Activated CD4-positive, alpha-beta T cell treated with anti-CD3 and anti-CD28 coated beads, Interleukin-2, Interleukin-4, amounts not matched to agents 100 ng/mL and 50 ng/mL, durations not matched to agents 16 hours and 8 hours (primary cell): ENCODE results near the gene WDR5B.
"Not testable (repeated sequence)": the region's sequence is repeated elsewhere in the genome, so short reads cannot be mapped to it uniquely, and the experiment has no call there.

Experiments used
- DNase-seq: peaks from one replicate; pipeline ENCODE4 v3.0.0-alpha.2; 2020; ENCODE audit warnings: low spot score

The WDR5B gene

GRCh38 chr3:122415762-122416654, at the start of gene WDR5B:
Gene WDR5B, minus strand, starts transcription at chr3:122416062. Its CDS starts 534 bp downstream, at chr3:122415528.
- peak; percentile 98 for DNase-seq

GRCh38 chr3:122464659-122465058, 48.8 kb upstream of the WDR5B start:
- DNase-seq, result peak; percentile 9

DNA sequence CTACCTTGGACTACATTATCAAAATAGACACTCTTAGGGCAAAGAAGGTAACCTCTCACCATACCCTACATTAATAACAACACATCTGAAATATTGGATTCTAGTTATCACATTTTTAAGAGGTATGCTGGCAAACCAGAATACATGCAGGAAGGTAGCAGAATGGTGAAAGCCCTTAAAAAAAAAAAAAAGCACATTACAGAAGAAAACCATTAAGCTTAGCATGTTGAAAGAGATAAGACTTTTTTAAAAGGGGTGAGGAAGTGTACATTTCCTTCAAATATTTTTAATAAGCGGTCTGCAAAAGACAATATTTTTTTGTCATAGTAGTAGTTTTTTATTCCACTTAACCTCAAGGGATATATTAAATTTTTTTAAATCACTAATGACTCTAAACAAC, 46.5 kb upstream of the WDR5B start:
- no peak for DNase-seq

DNA sequence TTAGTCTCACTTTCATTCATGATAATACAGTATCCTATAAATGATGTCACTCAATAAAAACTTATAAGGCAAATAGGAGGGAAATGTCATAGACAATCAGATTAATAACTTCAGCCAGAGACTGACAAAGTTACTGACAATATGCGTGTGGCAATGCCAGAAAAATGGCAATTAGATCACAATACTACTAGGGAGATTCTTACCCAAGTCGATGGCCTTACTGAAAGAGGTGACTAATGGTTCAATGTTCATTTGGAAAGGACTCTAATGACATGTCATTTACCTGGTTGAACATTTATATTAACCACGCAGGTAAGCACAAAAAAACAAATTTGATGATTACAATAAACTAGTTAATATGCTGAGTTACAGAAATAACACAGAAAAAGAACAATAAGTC, 45.9 kb upstream of the WDR5B start:
- no peak for DNase-seq

GRCh38 chr3:122458992-122459391, 43.1 kb upstream of the WDR5B start:
- DNase-seq, result peak; percentile 8

GRCh38 chr3:122457706-122458105, 41.8 kb upstream of the WDR5B start:
- no peak for DNase-seq

DNA sequence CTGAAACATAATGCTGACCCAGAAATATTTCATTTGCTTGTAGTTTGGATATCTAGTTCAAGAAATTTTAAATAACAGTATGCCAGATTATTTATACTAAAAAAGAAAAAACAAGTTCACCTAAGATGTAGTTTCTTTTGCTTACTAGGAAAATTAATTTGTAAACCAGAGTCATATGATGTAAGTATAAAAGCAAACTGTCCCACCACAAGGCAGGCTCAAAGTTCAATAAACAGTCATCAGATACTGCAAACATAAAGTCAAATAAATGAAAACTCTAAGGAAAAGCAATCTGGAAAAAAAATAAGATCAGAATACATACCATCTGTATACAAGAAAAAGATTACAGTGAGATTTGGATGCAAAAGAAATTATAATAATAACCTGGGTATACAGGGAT, 40.2 kb upstream of the WDR5B start:
- no peak for DNase-seq

- DNase-seq, result no peak
Measured at GRCh38 chr3:122451371-122451770, 35.5 kb upstream of the WDR5B start.

DNA sequence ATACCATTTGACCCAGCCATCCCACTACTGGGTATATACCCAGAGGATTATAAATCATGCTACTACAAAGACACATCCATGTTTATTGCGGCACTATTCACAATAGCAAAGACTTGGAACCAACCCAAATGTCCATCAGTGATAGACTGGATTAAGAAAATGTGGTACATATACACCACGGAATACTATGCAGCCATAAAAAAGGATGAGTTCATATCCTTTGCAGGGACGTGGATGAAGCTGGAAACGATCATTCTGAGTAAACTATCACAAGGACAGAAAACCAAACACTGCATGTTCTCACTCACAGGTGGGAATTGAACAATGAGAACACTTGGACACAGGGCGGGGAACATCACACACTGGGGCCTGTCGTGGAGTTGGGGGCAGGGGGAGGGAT, 32.4 kb upstream of the WDR5B start:
- not testable (repeated sequence) for DNase-seq

- DNase-seq, result not testable (repeated sequence)
Measured at GRCh38 chr3:122444491-122444887, 28.6 kb upstream of the WDR5B start.

DNA sequence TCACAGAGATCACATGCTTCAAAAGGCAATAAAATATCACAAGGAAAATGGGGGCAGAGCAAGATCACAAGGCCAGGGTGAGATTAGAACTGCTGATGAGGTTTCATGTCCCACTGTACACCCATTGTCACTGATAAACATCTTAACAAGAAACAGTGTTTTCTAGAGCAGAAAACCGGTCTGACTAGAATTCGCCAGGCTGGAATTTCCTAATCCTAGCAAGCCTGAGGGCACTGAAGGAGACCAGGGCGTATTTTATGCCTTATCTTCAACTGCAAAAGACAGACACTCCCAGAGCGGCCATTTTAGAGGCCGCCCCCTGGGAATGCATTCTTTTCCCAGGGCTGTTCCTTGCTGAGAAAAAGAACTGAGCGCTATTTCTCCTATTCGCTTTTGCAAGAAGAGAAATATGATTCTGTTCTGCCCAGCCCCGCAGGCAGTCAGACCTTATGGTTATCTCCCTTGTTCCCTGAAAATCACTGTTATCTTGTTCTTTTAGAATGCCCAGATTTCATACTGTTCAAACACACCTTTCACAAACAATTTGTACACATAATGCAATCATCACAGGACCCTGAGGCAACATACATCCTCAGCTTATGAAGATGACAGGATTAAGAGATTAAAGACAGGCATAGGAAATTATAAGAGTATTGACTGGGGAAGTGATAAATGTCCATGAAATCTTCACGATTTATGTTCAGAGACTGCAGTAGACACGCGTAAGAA, 28.1 kb upstream of the WDR5B start:
- not testable (repeated sequence) for DNase-seq

- no peak for DNase-seq
Measured at GRCh38 chr3:122443090-122443489, 27.2 kb upstream of the WDR5B start.

DNA sequence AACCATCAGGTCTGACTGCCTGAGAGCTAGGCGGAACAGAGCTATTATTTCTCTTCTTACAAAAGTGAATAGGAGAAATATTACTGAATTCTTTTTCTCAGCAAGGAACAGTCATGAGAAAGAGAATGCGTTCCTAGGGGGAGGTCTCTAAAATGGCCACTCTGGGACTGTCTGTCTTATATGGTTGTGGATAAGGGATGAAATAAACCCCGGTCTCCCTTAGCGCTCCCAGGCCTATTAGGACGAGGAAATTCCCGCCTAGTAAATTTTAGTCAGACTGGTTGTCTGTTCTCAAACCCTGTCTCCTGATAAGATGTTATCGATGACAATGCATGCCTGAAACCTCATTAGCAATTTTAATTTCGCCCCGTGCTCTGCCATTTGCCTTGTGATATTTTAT, 20.1 kb upstream of the WDR5B start:
- DNase-seq, result no peak

DNA sequence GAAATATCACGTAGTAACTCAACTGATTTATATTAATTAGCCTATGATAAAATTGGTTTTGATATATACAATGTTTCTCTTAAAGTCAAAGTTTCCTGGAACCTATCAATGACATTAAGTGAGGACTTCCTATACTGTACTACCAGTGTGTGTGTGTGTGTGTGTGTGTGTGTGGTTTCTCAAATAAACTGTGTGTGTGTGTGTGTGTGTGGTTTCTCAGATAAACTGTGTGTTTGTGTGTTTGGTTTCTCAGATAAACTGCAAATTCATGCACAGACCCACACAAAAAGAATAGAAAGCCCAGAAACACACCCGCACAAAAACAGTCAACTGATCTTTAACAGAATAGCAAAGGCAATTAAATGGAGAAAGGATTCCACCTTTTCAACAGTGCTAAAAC, 14.5 kb upstream of the WDR5B start:
- DNase-seq, result no peak

DNA sequence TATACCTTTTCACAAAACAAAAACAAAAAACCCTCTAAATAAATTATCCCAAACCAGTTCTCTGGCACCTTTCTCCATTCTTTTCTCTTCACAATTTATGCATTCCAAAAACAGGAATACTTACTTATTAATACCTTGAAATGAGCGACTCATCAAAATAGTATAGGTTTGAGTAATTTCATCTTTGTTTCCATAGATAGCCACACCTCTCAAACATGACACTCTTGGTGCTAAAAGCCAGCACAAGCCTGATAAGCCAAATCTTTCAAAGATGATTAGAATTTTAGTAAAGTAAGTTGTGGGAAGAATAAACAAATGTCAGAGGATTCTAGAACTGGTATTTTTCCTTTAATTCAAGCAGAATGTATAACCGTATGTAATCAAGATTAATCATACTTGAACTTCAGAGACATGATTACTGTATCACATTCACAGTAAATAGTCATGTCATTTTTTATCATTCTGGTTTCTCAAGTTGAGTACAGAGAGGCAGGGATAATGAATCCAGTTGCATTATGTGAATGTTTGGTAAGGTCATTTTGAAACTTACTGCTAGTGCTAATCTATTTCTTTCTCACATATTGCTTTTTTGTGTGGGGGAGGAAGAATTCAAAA, 12.1 kb upstream of the WDR5B start:
- peak; percentile 73 for DNase-seq

- DNase-seq, result no peak
Measured at GRCh38 chr3:122421836-122422235, 6.0 kb upstream of the WDR5B start.

- no peak for DNase-seq
Measured at GRCh38 chr3:122421101-122421500, 5.2 kb upstream of the WDR5B start.

DNA sequence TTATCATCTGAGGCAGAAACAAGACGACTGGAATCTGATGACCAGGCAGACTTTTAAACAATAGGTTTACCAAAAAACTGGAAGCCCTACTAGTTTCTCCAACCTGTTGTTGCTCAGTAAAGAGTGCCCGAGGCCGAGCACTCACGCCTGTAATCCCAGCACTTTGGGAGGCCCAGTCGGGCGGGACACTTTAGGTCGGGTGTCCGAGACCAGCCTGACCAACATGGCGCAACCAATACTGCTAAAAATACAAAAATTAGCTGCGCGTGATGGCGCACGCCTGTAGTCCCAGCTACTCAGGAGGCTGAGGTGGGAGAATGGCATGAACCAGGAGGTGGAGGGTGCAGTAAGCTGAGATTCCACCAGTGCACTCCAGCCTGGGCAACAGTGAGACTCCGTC, 1.1 kb upstream of the WDR5B start:
- DNase-seq, result no peak

GRCh38 chr3:122415104-122415744, 638 bp downstream of the WDR5B start:
- peak; percentile 56 for DNase-seq

DNA sequence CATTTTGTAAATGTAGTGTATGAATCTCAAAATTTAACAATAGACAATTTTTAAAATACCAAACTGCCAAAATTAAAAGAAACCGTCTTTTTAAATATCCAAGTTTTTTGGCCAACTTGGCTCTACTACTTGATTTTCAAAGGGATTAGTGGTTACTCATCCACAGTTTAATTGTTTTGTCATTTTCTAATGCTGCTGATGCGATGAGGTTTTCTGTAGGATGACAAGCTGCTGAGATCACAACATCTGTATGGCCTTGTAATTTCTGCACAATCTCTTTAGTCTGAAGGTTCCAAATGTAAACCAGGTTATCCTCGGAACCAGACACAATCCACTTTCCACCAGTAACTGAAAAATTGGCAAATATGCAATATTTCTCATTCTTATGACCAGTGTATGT, 1.5 kb downstream of the WDR5B start:
- no peak for DNase-seq

- DNase-seq, result no peak
Measured at GRCh38 chr3:122410639-122411038, 5.2 kb downstream of the WDR5B start.

GRCh38 chr3:122410111-122410510, 5.8 kb downstream of the WDR5B start:
- DNase-seq, result no peak
